CD8-positive, alpha-beta memory T cell (primary cell): ENCODE measurements around the gene PNPLA2. TPM values are rescaled to one million over a fixed set of nuclear protein-coding genes. Genes with fewer than 3 reads are reported as not detected.

Experiments
- CTCF ChIA-PET: fragments of 350-600 bp; sonication (Branson Sonifier 250); formaldehyde crosslinking; loops from one replicate; lab custom pipeline; 2021; ENCODE audit warnings: antibody characterized with exemption; lab: Charles Lee
- POLR2A ChIA-PET: fragments of 350-600 bp; sonication (Branson Sonifier 250); formaldehyde crosslinking; loops from one replicate; lab custom pipeline; 2021; ENCODE audit warnings: antibody characterized with exemption; lab: Charles Lee
- DNase-seq, 5 donors: peaks; one replicate each; pipeline versions ENCODE4 v3.0.0 to v3.0.0-alpha.2; 2020 to 2022; ENCODE audit warnings: mixed read lengths in 1 of 5
- H3K27ac ChIP-seq: one replicate; pipeline ENCODE4 v1.7.0; 2013; ENCODE audit warnings: low read depth, mild to moderate bottlenecking, low read length, moderate library complexity
- H3K27me3 ChIP-seq: 2 replicates; pipeline ENCODE4 v1.7.0; 2013; ENCODE audit warnings: low read length, mild to moderate bottlenecking; ENCODE audit not compliant: insufficient read depth, poor library complexity, severe bottlenecking
- H3K36me3 ChIP-seq: 2 replicates; pipeline ENCODE4 v1.7.0; 2013; ENCODE audit warnings: mild to moderate bottlenecking, low read length, moderate library complexity; ENCODE audit not compliant: insufficient read depth
- H3K4me1 ChIP-seq: 2 replicates; pipeline ENCODE4 v1.7.0; 2013; ENCODE audit warnings: mild to moderate bottlenecking, low read length, moderate library complexity; ENCODE audit not compliant: insufficient read depth
- H3K4me3 ChIP-seq: 2 replicates; pipeline ENCODE4 v1.7.0; 2013; ENCODE audit warnings: mild to moderate bottlenecking, low read length
- H3K9me3 ChIP-seq: 2 replicates; pipeline ENCODE4 v1.7.0; 2013; ENCODE audit warnings: mild to moderate bottlenecking, low read length
- H3K27ac Mint-ChIP-seq, 8 donors: one replicate each; pipeline ENCODE4 v1.8.0; 2020 to 2021; ENCODE audit warnings: mixed read lengths in 8 of 8, mild to moderate bottlenecking in 6 of 8, inconsistent platforms in 3 of 8, moderate library complexity in 3 of 8
- H3K27me3 Mint-ChIP-seq, 2 donors: one replicate each; pipeline ENCODE4 v1.8.0; 2020 to 2021; ENCODE audit warnings: mixed read lengths in 2 of 2, mild to moderate bottlenecking in 1 of 2, moderate library complexity in 1 of 2
- H3K36me3 Mint-ChIP-seq, 3 donors: one replicate each; pipeline ENCODE4 v1.8.0; 2020 to 2021; ENCODE audit warnings: mixed read lengths in 3 of 3, inconsistent platforms in 1 of 3, mild to moderate bottlenecking in 1 of 3
- H3K4me1 Mint-ChIP-seq, 3 donors: one replicate each; pipeline ENCODE4 v1.8.0; 2020 to 2021; ENCODE audit warnings: mixed read lengths in 3 of 3, inconsistent platforms in 1 of 3, mild to moderate bottlenecking in 1 of 3
- H3K4me3 Mint-ChIP-seq, 7 donors: one replicate each; pipeline ENCODE4 v1.8.0; 2020 to 2021; ENCODE audit warnings: mixed read lengths in 7 of 7, mild to moderate bottlenecking in 6 of 7, moderate library complexity in 4 of 7, inconsistent platforms in 2 of 7
- H3K9me3 Mint-ChIP-seq, 5 donors: one replicate each; pipeline ENCODE4 v1.8.0; 2020 to 2022; ENCODE audit warnings: mixed read lengths in 5 of 5, mild to moderate bottlenecking in 3 of 5, moderate library complexity in 2 of 5, inconsistent platforms in 1 of 5
- polyA plus RNA-seq: library from polyadenylated mRNA; unstranded; fragments of 300-500 nt; fragmentation: Illumina TruSeq; gene quantifications from one replicate; pipeline ENCODE4 v1.2.3, GENCODE V29; 2021
- total RNA-seq, 2 experiments: library from RNA; stranded (reverse); gene quantifications; one replicate each; pipeline ENCODE4 v1.2.3, GENCODE V29; 2021

Gene PNPLA2
- total and polyA plus RNA-seq, 3 experiments from 2014 or later: 41.5 to 53.0 (median 49.8) TPM

- Histone ChIP-seq H3K4me1 (no peaks in the 10 kb centered on the region), H3K27ac (no peak overlapping the region), H3K4me3 (no peak overlapping the region), H3K27me3 (no peaks in the 10 kb centered on the region), H3K9me3 (no peaks in the 10 kb centered on the region), H3K36me3 (no peaks in the 10 kb centered on the region)
- H3K27me3 Mint-ChIP-seq: no peaks in the 10 kb centered on the region
- H3K4me3 Mint-ChIP-seq: no peak overlapping the region
- DNase-seq: no peak
- no peak overlapping the region for H3K27ac Mint-ChIP-seq
- H3K4me1 Mint-ChIP-seq: peaks cover 4 to 8% (median 5%) of the 10 kb centered on the region in 3 donors
- no peaks in the 10 kb centered on the region for H3K9me3 Mint-ChIP-seq
- no peaks in the 10 kb centered on the region for H3K36me3 Mint-ChIP-seq
- CTCF ChIA-PET: no interaction called here
- POLR2A ChIA-PET: no interaction called here
Measured at GRCh38 chr11:855796-856195, 37.1 kb downstream of the PNPLA2 start.

- ChIA-PET CTCF (no interaction called here), POLR2A (interaction anchor here (0.6 kb wide), 1 partner anchor 225 kb away, joined by 3 read pairs; no protein-coding TSS in a partner anchor)
- H3K27ac Mint-ChIP-seq: peak overlapping the region in 1 of 8 donors; percentile 59
- H3K4me3 ChIP-seq: no peak overlapping the region
- H3K9me3 Mint-ChIP-seq: no peaks in the 10 kb centered on the region
- no peaks in the 10 kb centered on the region for H3K4me1 ChIP-seq
- no peaks in the 10 kb centered on the region for H3K36me3 Mint-ChIP-seq
- H3K4me1 Mint-ChIP-seq: peaks cover 4 to 8% (median 5%) of the 10 kb centered on the region in 3 donors
- no peak overlapping the region for H3K4me3 Mint-ChIP-seq
- no peak overlapping the region for H3K27ac ChIP-seq
- H3K27me3 ChIP-seq: no peaks in the 10 kb centered on the region
- H3K27me3 Mint-ChIP-seq: no peaks in the 10 kb centered on the region
- H3K9me3 ChIP-seq: no peaks in the 10 kb centered on the region
- H3K36me3 ChIP-seq: no peaks in the 10 kb centered on the region
- no peak for DNase-seq
Measured at GRCh38 chr11:856397-856796, 37.7 kb downstream of the PNPLA2 start.

DNA sequence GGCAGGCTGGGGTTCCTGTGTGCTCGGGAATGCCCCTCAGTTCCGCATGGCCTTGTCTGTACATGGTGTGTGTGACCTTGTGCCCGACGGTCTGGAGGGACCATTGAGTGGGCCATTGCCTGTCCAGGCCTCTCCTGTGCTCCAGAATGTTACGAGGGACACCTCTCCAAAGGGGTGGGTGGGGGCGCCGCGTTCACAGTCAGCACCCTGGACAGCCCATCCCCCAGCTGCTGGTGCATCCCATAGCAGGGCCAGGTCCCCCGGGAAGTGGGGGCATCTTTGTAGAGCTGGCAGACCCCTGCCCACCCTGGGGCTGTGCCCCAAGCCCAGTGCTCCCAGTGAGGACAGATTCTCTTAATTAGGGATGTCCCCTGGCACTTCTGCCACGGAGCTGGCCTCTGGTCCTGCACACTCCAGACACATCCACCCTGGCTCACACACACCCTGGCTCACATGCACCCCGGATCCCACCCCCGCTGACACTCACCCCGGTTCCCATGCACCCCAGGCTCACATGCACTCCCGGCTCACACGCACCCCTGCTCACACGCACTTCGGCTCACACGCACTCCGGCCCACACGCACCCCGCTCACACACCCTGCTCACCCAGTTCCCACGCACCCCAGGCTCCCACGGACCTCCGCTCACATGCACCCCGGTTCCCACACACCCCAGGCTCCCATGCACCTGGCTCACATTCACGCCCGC lies 39.5 kb downstream of the PNPLA2 start:
- H3K9me3 ChIP-seq: no peaks in the 10 kb centered on the region
- Mint-ChIP-seq H3K9me3 (no peaks in the 10 kb centered on the region), H3K36me3 (no peaks in the 10 kb centered on the region), H3K27ac (no peak overlapping the region), H3K27me3 (no peaks in the 10 kb centered on the region), H3K4me1 (peaks cover 4 to 8% (median 5%) of the 10 kb centered on the region in 3 donors), H3K4me3 (peak overlapping the region in 1 of 7 donors; percentile 51)
- H3K4me3 ChIP-seq: no peak overlapping the region
- no peaks in the 10 kb centered on the region for H3K4me1 ChIP-seq
- H3K36me3 ChIP-seq: no peaks in the 10 kb centered on the region
- ChIA-PET CTCF (no interaction called here), POLR2A (no interaction called here)
- no peaks in the 10 kb centered on the region for H3K27me3 ChIP-seq
- DNase-seq: no peak
- no peak overlapping the region for H3K27ac ChIP-seq

DNA sequence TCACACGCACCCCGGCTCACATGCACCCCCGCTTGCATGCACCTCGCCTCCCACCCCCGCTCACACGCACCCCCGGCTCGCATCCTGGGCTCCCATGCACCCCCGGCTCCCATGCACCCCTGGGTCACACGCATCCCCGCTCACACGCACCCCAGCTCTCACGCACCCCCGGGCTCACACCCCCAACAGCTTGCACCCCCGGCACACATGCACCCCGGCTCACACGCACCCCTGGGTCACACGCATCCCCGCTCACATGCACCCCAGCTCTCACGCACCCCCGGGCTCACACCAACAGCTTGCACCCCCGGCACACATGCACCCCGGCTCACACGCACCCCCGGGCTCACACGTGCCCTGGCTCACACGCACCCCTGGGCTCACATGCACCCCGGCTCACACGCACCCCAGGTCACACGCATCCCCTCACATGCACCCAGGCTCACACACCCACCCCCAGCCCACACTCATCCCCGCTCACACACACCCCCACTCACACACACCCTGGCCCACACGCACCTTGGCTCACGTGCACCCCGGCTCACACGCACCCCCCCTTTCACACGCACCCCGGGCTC lies 40.1 kb downstream of the PNPLA2 start:
- CTCF ChIA-PET: no interaction called here
- no peaks in the 10 kb centered on the region for H3K4me1 ChIP-seq
- no peaks in the 10 kb centered on the region for H3K36me3 ChIP-seq
- H3K27ac ChIP-seq: no peak overlapping the region
- Mint-ChIP-seq H3K4me3 (no peak overlapping the region), H3K27ac (no peak overlapping the region), H3K9me3 (no peaks in the 10 kb centered on the region), H3K27me3 (no peaks in the 10 kb centered on the region), H3K36me3 (no peaks in the 10 kb centered on the region), H3K4me1 (peaks cover 4 to 8% (median 5%) of the 10 kb centered on the region in 3 donors)
- POLR2A ChIA-PET: no interaction called here
- no peak for DNase-seq
- H3K4me3 ChIP-seq: no peak overlapping the region
- no peaks in the 10 kb centered on the region for H3K9me3 ChIP-seq
- H3K27me3 ChIP-seq: no peaks in the 10 kb centered on the region

DNA sequence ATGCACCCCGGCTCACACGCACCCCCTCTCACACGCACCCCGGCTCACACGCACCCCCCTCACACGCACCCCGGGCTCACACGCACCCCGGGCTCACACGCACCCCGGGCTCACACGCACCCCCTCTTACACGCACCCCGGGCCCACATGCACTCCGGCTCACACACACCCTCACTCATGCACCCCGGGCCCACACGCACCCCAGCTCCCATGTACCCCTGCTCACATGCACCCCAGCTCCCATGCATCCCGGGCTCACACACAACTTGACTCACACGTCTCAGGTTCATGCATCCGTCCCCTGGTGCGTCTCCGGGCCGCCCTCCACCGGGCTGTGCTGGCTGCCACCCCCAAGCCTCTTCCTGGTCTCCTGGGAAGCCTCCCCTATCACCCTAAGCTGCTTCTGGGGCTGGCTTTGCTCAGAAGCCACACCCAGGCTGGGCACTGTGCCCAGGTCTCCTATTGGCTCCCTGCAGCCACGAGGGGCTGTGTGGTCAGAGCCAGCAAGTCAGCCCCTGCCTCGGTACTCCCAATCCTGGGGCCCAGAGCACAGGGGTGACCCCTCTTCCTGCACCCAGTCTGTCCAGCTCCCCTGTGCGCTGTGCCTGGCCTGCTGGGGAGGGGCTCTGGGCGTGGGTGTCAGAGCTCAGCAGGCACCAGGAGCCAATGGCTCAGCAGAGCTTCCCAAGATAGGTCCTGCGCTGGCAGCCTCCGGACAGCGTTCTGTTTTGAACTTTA lies 40.8 kb downstream of the PNPLA2 start:
- Mint-ChIP-seq H3K9me3 (no peaks in the 10 kb centered on the region), H3K27ac (no peak overlapping the region), H3K27me3 (no peaks in the 10 kb centered on the region), H3K4me1 (peaks cover 4 to 8% (median 5%) of the 10 kb centered on the region in 3 donors), H3K36me3 (no peaks in the 10 kb centered on the region), H3K4me3 (no peak overlapping the region)
- no peak for DNase-seq
- no peaks in the 10 kb centered on the region for H3K4me1 ChIP-seq
- no peaks in the 10 kb centered on the region for H3K36me3 ChIP-seq
- H3K9me3 ChIP-seq: no peaks in the 10 kb centered on the region
- no peak overlapping the region for H3K4me3 ChIP-seq
- ChIA-PET CTCF (no interaction called here), POLR2A (no interaction called here)
- no peak overlapping the region for H3K27ac ChIP-seq
- no peaks in the 10 kb centered on the region for H3K27me3 ChIP-seq

- H3K4me1 ChIP-seq: no peaks in the 10 kb centered on the region
- H3K27me3 ChIP-seq: no peaks in the 10 kb centered on the region
- CTCF ChIA-PET: no interaction called here
- POLR2A ChIA-PET: no interaction called here
- DNase-seq: no peak
- no peak overlapping the region for H3K27ac Mint-ChIP-seq
- H3K27me3 Mint-ChIP-seq: no peaks in the 10 kb centered on the region
- peaks cover 4 to 8% (median 5%) of the 10 kb centered on the region in 3 donors for H3K4me1 Mint-ChIP-seq
- no peaks in the 10 kb centered on the region for H3K9me3 ChIP-seq
- H3K4me3 ChIP-seq: no peak overlapping the region
- H3K9me3 Mint-ChIP-seq: no peaks in the 10 kb centered on the region
- no peaks in the 10 kb centered on the region for H3K36me3 ChIP-seq
- no peak overlapping the region for H3K4me3 Mint-ChIP-seq
- H3K36me3 Mint-ChIP-seq: no peaks in the 10 kb centered on the region
- H3K27ac ChIP-seq: no peak overlapping the region
Measured at GRCh38 chr11:860234-861104, 41.8 kb downstream of the PNPLA2 start.

DNA sequence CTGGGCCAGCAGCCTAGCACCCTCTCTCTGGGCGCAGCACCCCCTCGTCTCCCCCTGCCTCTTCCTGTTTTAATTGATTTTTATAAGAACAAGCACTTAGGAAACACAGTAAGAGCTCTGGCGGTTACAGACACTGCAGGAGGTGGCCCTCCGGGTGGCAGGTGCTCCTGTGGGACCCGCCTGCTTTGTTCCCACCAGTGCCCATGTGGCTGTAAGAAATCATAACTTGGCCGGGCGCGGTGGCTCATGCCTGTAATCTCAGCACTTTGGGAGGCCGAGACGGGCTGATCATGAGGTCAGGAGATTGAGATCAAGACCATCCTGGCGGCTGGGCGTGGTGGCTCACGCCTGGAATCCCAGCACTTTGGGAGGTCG lies 42.4 kb downstream of the PNPLA2 start:
- H3K9me3 ChIP-seq: no peaks in the 10 kb centered on the region
- no peaks in the 10 kb centered on the region for H3K4me1 ChIP-seq
- Mint-ChIP-seq H3K9me3 (no peaks in the 10 kb centered on the region), H3K27me3 (no peaks in the 10 kb centered on the region), H3K4me1 (peaks cover 4 to 8% (median 5%) of the 10 kb centered on the region in 3 donors), H3K4me3 (no peak overlapping the region), H3K27ac (no peak overlapping the region), H3K36me3 (no peaks in the 10 kb centered on the region)
- H3K27me3 ChIP-seq: no peaks in the 10 kb centered on the region
- CTCF ChIA-PET: no interaction called here
- POLR2A ChIA-PET: no interaction called here
- no peak for DNase-seq
- H3K27ac ChIP-seq: no peak overlapping the region
- H3K4me3 ChIP-seq: no peak overlapping the region
- no peaks in the 10 kb centered on the region for H3K36me3 ChIP-seq
